Measurements from ENCODE around the gene PEMT. TPM values are rescaled to one million over a fixed set of nuclear protein-coding genes. Genes with fewer than 3 reads are reported as not detected.

Gene PEMT
- total RNA-seq, 1 experiment from 2014 or later = 39.8 TPM

GRCh38 chr17:17504341-17505140 is 87.0 kb downstream of the PEMT start:
- ChIA-PET CTCF (no interaction called here), POLR2A (ENCODE audit: low non-redundant PET) (no interaction called here)
- Histone ChIP-seq H3K27me3 (replicated peaks; ENCODE audit: insufficient read depth, low read depth, low read length, poor library complexity) (no peaks in the 10 kb centered on the region), H3K9me3 (ENCODE audit: low read depth, low read length, poor library complexity, severe bottlenecking) (no peaks in the 10 kb centered on the region), H3K27ac (ENCODE audit: low read depth, low read length, poor library complexity, severe bottlenecking) (no peak overlapping the region), H3K4me3 (ENCODE audit: low read depth, low read length, poor library complexity, severe bottlenecking) (no peak overlapping the region), H3K36me3 (ENCODE audit: insufficient read depth, low read length, poor library complexity, severe bottlenecking) (no peaks in the 10 kb centered on the region), H3K4me1 (ENCODE audit: insufficient read depth, low read length, poor library complexity, severe bottlenecking) (no peaks in the 10 kb centered on the region)
- no peak for DNase-seq (ENCODE audit: low spot score)
- no peak for TF ChIP-seq EZH2 (IDR thresholded peaks at IDR 0.05; ENCODE audit: borderline replicate concordance, low read depth, low read length, poor library complexity, severe bottlenecking)
- TF ChIP-seq, protein P1, sequence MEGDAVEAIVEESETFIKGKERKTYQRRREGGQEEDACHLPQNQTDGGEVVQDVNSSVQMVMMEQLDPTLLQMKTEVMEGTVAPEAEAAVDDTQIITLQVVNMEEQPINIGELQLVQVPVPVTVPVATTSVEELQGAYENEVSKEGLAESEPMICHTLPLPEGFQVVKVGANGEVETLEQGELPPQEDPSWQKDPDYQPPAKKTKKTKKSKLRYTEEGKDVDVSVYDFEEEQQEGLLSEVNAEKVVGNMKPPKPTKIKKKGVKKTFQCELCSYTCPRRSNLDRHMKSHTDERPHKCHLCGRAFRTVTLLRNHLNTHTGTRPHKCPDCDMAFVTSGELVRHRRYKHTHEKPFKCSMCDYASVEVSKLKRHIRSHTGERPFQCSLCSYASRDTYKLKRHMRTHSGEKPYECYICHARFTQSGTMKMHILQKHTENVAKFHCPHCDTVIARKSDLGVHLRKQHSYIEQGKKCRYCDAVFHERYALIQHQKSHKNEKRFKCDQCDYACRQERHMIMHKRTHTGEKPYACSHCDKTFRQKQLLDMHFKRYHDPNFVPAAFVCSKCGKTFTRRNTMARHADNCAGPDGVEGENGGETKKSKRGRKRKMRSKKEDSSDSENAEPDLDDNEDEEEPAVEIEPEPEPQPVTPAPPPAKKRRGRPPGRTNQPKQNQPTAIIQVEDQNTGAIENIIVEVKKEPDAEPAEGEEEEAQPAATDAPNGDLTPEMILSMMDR (conservative IDR thresholded peaks at IDR 0.05; ENCODE audit: low read depth, low read length) = no peak
- intact Hi-C loops (cut with micrococcal nuclease; ENCODE audit: unreplicated experiment) = no loop called here
- BruUV-seq (replicated peaks) = no TSS peak

GRCh38 chr17:17503566-17504130 is 87.9 kb downstream of the PEMT start:
- BruUV-seq (replicated peaks) = no TSS peak
- POLR2A ChIA-PET (ENCODE audit: low non-redundant PET) = no interaction called here

DNA sequence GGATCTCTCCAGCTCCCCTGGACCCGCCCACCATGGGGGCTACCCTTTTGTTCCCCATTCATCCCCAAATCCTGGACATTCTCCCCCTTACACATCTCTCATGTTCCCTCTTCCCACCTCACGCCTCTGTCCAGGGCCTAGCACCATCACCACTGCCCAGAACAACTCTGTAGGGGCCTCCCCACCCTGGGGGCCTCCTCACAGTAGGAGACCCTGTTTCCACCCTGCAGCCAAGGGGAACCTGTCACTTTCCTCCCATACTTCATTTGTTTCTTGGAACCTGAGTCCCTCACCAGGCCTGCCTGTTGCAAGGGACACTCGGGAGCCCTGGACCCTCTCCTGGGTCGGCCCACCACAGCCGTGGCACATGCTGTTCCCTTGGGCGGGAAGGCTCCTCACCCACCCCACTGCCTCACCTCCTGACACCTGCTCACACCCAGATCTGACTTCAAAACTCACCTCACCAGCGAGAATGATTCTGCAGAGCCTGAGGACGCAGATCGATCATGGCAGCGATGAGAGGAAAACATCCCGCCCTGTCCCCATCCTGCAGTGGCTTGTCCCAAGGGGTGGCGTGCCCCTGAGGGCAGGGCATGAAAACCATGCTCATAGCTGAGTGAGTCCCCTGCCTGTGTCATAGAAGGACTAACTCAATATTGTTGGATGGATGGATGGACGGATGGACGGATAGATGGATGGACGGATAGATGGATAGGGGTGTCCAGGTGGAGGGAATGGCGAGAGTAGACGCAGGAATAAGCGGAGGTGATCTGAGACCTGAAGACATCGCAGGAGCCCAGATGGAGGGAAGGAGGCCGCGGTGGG is 88.6 kb downstream of the PEMT start:
- CTCF ChIA-PET = no interaction called here
- BruUV-seq (replicated peaks) = no TSS peak
- POLR2A ChIA-PET (ENCODE audit: low non-redundant PET) = no interaction called here

More at GRCh38 chr17:17503566-17504130, 87.9 kb downstream of the PEMT start:
- H3K27me3 ChIP-seq (replicated peaks; ENCODE audit: insufficient read depth, low read depth, low read length, poor library complexity) = no peaks in the 10 kb centered on the region
- DNase-seq (ENCODE audit: low spot score) = no peak
- no peak overlapping the region for H3K4me3 ChIP-seq (ENCODE audit: low read depth, low read length, poor library complexity, severe bottlenecking)
- H3K4me1 ChIP-seq (ENCODE audit: insufficient read depth, low read length, poor library complexity, severe bottlenecking) = no peaks in the 10 kb centered on the region
- no peak for TF ChIP-seq EZH2 (IDR thresholded peaks at IDR 0.05; ENCODE audit: borderline replicate concordance, low read depth, low read length, poor library complexity, severe bottlenecking)
- TF ChIP-seq, protein P1 (conservative IDR thresholded peaks at IDR 0.05; ENCODE audit: low read depth, low read length) = no peak
- H3K9me3 ChIP-seq (ENCODE audit: low read depth, low read length, poor library complexity, severe bottlenecking) = no peaks in the 10 kb centered on the region
- intact Hi-C loops (cut with micrococcal nuclease; ENCODE audit: unreplicated experiment) = no loop called here
- no peak overlapping the region for H3K27ac ChIP-seq (ENCODE audit: low read depth, low read length, poor library complexity, severe bottlenecking)
- H3K36me3 ChIP-seq (ENCODE audit: insufficient read depth, low read length, poor library complexity, severe bottlenecking) = no peaks in the 10 kb centered on the region
- CTCF ChIA-PET = no interaction called here

More for the DNA sequence above, 88.6 kb downstream of the PEMT start:
- Histone ChIP-seq H3K36me3 (ENCODE audit: insufficient read depth, low read length, poor library complexity, severe bottlenecking) (no peaks in the 10 kb centered on the region), H3K27ac (ENCODE audit: low read depth, low read length, poor library complexity, severe bottlenecking) (no peak overlapping the region), H3K9me3 (ENCODE audit: low read depth, low read length, poor library complexity, severe bottlenecking) (no peaks in the 10 kb centered on the region), H3K4me1 (ENCODE audit: insufficient read depth, low read length, poor library complexity, severe bottlenecking) (no peaks in the 10 kb centered on the region), H3K27me3 (replicated peaks; ENCODE audit: insufficient read depth, low read depth, low read length, poor library complexity) (no peaks in the 10 kb centered on the region), H3K4me3 (ENCODE audit: low read depth, low read length, poor library complexity, severe bottlenecking) (no peak overlapping the region)
- TF ChIP-seq, protein P1 (conservative IDR thresholded peaks at IDR 0.05; ENCODE audit: low read depth, low read length) = no peak
- no peak for TF ChIP-seq EZH2 (IDR thresholded peaks at IDR 0.05; ENCODE audit: borderline replicate concordance, low read depth, low read length, poor library complexity, severe bottlenecking)
- intact Hi-C loops (cut with micrococcal nuclease; ENCODE audit: unreplicated experiment) = no loop called here
- no peak for DNase-seq (ENCODE audit: low spot score)

Measured in A673 (cell line).